Parathyroid adenoma (tissue), 2 donors: ENCODE data around the gene TSC2.

ENCODE experiments used
- H2AFZ ChIP-seq: fragments of 300-600 bp; sonication (generic); one replicate; pipeline ENCODE4 v1.7.0; 2017; ENCODE audit warnings: antibody characterized with exemption, mild to moderate bottlenecking
- H3K27ac ChIP-seq: fragments of 300-600 bp; sonication (generic); one replicate; pipeline ENCODE4 v1.7.0; 2017
- H3K27me3 ChIP-seq: fragments of 300-600 bp; sonication (generic); one replicate; pipeline ENCODE4 v1.7.0; 2017; ENCODE audit warnings: low read length; ENCODE audit not compliant: control insufficient read depth, insufficient read depth
- H3K36me3 ChIP-seq: fragments of 300-600 bp; sonication (generic); one replicate; pipeline ENCODE4 v1.7.0; 2017; ENCODE audit warnings: low read length; ENCODE audit not compliant: control insufficient read depth, insufficient read depth
- H3K4me1 ChIP-seq: fragments of 300-600 bp; sonication (generic); one replicate; pipeline ENCODE4 v1.7.0; 2017; ENCODE audit warnings: control low read depth
- H3K4me2 ChIP-seq: fragments of 300-600 bp; sonication (generic); one replicate; pipeline ENCODE4 v1.7.0; 2017; ENCODE audit warnings: low read length
- H3K4me3 ChIP-seq: fragments of 300-600 bp; sonication (generic); one replicate; pipeline ENCODE4 v1.7.0; 2017; ENCODE audit warnings: low read depth, low read length
- H3K79me2 ChIP-seq: fragments of 300-600 bp; sonication (generic); one replicate; pipeline ENCODE4 v1.7.0; 2017; ENCODE audit warnings: control low read depth
- H3K9ac ChIP-seq: fragments of 300-600 bp; sonication (generic); one replicate; pipeline ENCODE4 v1.7.0; 2017; ENCODE audit warnings: mild to moderate bottlenecking
- H3K9me3 ChIP-seq: fragments of 300-600 bp; sonication (generic); one replicate; pipeline ENCODE4 v1.7.0; 2017; ENCODE audit warnings: low read length; ENCODE audit not compliant: control insufficient read depth
- TF ChIP-seq, protein P1 (sequence below): fragments of 300-600 bp; sonication (generic); IDR thresholded peaks from one replicate; pipeline ENCODE4 v1.7.0; 2017; ENCODE audit warnings: antibody characterized with exemption, mild to moderate bottlenecking
- donor health status: primary hyperparathyroidism.

The TSC2 gene

GRCh38 chr16:2060346-2060745, 12.6 kb downstream of the TSC2 start:
- H3K27ac ChIP-seq: no peak overlapping the region
- H3K36me3 ChIP-seq: no peaks in the 10 kb centered on the region

DNA sequence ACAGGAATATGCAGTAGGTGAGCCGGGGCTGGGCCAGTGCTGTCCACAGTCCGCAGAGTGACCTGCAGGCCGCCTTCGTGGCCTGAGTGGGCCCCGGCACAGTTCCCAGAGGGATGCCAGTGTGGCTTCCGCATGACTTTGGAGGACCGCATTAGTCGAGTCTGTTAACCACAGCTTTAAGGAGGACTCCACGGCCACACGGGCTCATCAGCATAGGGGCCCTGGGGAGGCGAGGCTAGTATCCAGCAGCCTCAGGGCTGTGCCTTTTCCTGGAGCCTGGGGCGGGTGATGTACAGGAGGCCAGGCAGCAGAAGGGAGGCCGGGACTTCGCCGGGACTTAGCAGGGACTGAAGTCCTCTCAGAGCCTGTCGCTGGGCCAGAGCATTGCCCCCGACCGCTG, 13.2 kb downstream of the TSC2 start:
- Histone ChIP-seq H3K27ac (no peak overlapping the region), H3K27me3 (no peaks in the 10 kb centered on the region), H3K79me2 (no peaks in the 10 kb centered on the region), H3K4me3 (no peak overlapping the region), H3K4me1 (no peaks in the 10 kb centered on the region), H3K9ac (no peak overlapping the region), H2AFZ (no peak overlapping the region), H3K9me3 (no peaks in the 10 kb centered on the region), H3K4me2 (no peak overlapping the region), H3K36me3 (no peaks in the 10 kb centered on the region)
- TF ChIP-seq, protein P1, sequence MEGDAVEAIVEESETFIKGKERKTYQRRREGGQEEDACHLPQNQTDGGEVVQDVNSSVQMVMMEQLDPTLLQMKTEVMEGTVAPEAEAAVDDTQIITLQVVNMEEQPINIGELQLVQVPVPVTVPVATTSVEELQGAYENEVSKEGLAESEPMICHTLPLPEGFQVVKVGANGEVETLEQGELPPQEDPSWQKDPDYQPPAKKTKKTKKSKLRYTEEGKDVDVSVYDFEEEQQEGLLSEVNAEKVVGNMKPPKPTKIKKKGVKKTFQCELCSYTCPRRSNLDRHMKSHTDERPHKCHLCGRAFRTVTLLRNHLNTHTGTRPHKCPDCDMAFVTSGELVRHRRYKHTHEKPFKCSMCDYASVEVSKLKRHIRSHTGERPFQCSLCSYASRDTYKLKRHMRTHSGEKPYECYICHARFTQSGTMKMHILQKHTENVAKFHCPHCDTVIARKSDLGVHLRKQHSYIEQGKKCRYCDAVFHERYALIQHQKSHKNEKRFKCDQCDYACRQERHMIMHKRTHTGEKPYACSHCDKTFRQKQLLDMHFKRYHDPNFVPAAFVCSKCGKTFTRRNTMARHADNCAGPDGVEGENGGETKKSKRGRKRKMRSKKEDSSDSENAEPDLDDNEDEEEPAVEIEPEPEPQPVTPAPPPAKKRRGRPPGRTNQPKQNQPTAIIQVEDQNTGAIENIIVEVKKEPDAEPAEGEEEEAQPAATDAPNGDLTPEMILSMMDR: no peak

More at GRCh38 chr16:2060346-2060745, 12.6 kb downstream of the TSC2 start:
- Histone ChIP-seq H3K79me2 (no peaks in the 10 kb centered on the region), H3K4me3 (no peak overlapping the region), H3K27me3 (no peaks in the 10 kb centered on the region), H3K9ac (no peak overlapping the region), H3K9me3 (no peaks in the 10 kb centered on the region), H2AFZ (no peak overlapping the region), H3K4me2 (no peak overlapping the region), H3K4me1 (no peaks in the 10 kb centered on the region)
- TF ChIP-seq, protein P1: no peak

DNA sequence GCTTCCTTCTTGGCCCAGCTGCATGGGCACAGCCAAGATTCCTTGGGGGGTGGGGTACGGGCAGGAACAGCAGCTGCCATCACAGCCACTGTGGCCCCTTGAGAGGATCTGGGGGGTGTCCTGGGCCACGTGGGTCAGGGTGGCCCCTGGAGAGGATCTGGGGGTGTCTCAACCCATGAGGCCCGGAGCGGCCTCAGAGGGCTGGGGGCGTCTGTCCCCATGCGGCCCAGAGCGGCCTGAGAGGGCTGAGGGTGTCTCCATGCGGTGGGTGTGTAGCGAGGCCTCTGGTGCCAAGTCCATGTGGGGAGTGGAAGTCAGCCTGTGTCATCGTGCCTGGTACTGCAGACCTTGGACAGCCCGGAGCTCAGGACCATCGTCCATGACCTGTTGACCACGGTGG, 13.7 kb downstream of the TSC2 start:
- Histone ChIP-seq H3K79me2 (no peaks in the 10 kb centered on the region), H3K4me3 (no peak overlapping the region), H3K4me1 (no peaks in the 10 kb centered on the region), H2AFZ (no peak overlapping the region), H3K27me3 (no peaks in the 10 kb centered on the region), H3K36me3 (no peaks in the 10 kb centered on the region), H3K27ac (no peak overlapping the region), H3K4me2 (no peak overlapping the region), H3K9me3 (no peaks in the 10 kb centered on the region), H3K9ac (no peak overlapping the region)
- TF ChIP-seq, protein P1: no peak

- no peaks in the 10 kb centered on the region for H3K4me1 ChIP-seq
- H3K4me3 ChIP-seq: no peak overlapping the region
- TF ChIP-seq, protein P1: no peak
- no peak overlapping the region for H2AFZ ChIP-seq
- no peaks in the 10 kb centered on the region for H3K36me3 ChIP-seq
- no peaks in the 10 kb centered on the region for H3K27me3 ChIP-seq
- H3K9me3 ChIP-seq: no peaks in the 10 kb centered on the region
- no peaks in the 10 kb centered on the region for H3K79me2 ChIP-seq
- H3K27ac ChIP-seq: no peak overlapping the region
- H3K4me2 ChIP-seq: no peak overlapping the region
- no peak overlapping the region for H3K9ac ChIP-seq
These were observed 15.0 kb downstream of the TSC2 start for GRCh38 chr16:2062801-2063200.

- H3K36me3 ChIP-seq: no peaks in the 10 kb centered on the region
- H3K9me3 ChIP-seq: no peaks in the 10 kb centered on the region
- H3K9ac ChIP-seq: no peak overlapping the region
- H3K4me3 ChIP-seq: no peak overlapping the region
- H3K4me2 ChIP-seq: no peak overlapping the region
- no peaks in the 10 kb centered on the region for H3K27me3 ChIP-seq
- H3K27ac ChIP-seq: no peak overlapping the region
- no peaks in the 10 kb centered on the region for H3K79me2 ChIP-seq
- TF ChIP-seq, protein P1: no peak
- no peaks in the 10 kb centered on the region for H3K4me1 ChIP-seq
- H2AFZ ChIP-seq: no peak overlapping the region
These were observed 16.1 kb downstream of the TSC2 start for GRCh38 chr16:2063861-2064260.
